Measurements from ENCODE around the gene EIPR1.
A peak's percentile ranks its signal among the peaks of the same experiment; 100 is the strongest.
"Not testable (repeated sequence)": the region's sequence is repeated elsewhere in the genome, so short reads cannot be mapped to it uniquely, and the experiment has no call there.

The EIPR1 gene

DNA sequence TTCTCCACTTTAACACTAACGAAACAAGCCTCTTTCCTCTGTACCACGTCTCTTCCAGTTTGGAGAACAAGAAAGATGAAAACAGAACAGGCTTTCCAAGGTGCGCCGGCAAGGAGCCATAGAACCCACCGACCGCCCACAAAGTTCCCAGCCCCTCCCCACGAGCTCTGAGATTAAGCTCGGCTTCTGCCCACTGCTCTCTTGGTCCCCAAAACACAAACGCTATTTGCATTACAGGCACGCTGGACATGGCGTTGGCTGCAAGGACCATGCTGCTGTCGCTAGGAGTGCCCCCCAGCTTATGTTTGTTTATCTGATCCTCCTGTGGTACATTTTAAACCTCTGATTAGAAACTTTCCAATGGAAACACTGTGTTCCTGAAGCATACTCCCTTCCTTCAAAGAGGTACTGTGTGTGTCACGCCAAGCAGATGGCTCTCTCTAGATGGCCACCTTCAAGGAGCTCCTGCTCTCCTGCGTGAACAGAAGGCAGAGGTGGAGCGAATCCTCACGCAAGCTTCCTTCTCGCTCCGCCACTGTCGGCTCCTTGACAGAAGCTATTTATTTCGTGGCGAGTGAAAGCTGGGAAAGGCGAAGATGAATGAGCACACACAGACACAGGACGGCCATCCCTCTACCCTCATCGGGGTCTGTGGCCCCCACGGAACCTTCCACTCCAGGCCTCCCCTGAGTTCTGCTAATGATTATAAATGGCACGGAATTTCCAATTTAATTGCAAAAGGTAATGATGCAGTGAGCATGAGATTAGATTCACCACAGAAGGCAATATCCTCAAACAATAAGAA, 166.2 kb downstream of the EIPR1 start:
- no peak for DNase-seq (ENCODE audit: low read depth)

- DNase-seq (ENCODE audit: low read depth), result no peak
Measured at GRCh38 chr2:3210257-3210656, 167.4 kb downstream of the EIPR1 start.

DNA sequence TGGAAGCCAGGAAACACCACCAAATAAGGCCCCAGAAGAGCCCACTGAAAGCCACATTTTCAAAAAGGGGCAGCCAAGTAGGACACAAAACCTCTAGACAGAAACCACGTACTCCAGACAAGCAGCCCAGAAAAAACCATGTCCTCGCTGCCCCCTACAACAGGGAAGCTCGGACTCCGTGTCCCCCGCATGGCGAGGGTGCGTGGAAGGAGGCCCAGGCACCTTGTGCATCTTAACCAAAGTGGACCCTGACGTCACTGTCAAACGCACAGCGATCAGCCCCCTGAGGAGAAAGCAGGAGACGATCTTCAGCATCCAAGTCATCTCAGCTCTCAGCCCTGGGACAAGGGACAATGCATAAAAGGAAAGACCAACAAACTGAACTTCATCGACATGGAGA, 168.4 kb downstream of the EIPR1 start:
- DNase-seq (ENCODE audit: low read depth), result no peak

- DNase-seq (ENCODE audit: low read depth), result no peak
Measured at GRCh38 chr2:3208591-3208990, 169.0 kb downstream of the EIPR1 start.

DNA sequence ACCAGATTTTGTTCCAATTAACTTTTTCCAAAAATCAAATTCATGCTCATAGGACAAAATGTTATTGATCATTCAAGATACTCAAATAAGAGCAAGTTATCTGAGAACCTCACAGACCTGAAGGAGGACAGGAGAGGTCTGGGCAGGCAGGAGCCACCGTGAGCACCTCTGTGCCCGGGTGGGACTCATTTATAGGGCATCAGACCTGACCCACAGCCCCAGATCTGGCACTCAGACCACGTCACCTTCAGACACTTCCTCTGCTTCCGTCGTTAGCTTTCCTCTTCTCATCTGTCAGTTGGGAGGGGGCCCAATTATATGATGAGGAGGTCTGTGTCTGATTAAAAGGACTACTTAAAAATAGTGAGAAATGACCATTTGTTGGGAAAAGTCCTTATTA, 169.4 kb downstream of the EIPR1 start:
- DNase-seq (ENCODE audit: low read depth), result no peak

DNA sequence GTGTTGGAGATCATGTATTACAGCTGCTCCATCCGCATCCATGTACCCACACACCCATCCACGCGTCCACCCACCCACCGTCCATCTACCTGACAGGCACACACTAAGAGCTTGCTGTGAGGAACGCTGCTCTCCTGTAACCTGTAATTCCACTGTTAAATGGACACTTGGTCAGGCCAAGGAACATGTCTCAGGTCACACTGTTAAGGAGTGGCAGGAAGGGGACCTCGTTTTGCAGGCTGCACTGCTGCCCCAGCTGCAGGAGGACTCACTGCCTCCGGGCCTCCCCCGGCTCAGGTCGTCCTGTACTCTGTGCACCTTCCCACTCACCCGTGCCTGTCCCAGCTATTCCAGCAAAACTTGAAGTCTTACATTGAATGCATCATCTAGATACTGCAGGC, 170.5 kb downstream of the EIPR1 start:
- no peak for DNase-seq (ENCODE audit: low read depth)

DNA sequence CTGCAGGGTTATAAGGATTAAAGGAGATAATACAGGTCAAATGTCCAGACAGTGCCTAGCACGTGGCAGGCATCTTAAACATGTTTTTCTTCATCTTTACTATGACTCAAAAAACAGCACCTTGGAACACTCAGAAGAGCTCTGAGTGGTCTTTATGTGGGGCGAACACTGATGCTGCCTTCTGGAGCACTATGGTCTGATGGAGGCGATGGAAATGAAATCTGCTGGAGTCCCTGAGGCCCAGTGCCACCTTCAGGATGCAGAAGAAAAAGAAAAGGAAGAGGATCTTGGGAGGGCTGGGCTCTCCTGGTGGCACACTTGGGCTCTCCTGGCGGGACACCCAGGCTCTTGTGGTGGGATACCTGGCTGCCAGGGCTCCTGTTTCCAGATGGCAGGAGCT, 171.8 kb downstream of the EIPR1 start:
- no peak for DNase-seq (ENCODE audit: low read depth)

DNA sequence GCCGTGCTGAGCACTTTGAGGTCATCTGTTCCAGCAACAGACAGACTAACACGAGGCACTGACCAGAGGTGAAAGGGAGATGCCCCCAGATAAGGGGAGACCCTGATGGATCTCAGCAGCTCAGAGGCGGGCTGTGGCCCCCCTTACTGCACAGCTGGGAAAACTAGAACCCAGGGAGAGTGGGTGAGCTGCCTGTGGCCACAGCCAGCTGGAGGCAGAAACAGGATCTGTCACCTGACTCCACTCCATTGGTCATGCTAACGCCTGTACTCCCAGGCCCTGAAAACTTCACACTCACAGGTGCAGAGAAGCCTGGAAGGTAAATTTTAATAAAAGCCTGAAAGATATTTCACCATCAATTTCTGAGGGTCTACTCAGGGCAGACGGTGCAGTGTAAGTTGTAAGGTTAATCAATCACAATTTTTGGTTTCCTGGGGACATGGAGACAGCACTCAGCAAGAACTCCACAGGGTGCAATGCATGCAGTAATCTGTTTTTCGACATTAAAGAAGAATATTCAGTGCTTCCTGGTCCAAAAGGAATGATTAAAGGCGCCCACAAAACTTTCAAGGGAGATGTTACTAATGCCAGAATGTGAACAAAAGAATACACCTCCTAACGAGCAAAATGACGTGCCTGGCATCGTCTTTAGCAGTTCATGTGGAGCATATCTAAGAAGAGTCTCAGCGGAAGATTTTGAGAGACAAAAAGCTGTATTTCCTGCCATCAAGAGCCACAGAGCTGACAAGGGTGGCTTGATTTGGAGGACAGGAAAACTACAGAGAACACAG, 173.4 kb downstream of the EIPR1 start:
- no peak for DNase-seq (ENCODE audit: low read depth)

DNA sequence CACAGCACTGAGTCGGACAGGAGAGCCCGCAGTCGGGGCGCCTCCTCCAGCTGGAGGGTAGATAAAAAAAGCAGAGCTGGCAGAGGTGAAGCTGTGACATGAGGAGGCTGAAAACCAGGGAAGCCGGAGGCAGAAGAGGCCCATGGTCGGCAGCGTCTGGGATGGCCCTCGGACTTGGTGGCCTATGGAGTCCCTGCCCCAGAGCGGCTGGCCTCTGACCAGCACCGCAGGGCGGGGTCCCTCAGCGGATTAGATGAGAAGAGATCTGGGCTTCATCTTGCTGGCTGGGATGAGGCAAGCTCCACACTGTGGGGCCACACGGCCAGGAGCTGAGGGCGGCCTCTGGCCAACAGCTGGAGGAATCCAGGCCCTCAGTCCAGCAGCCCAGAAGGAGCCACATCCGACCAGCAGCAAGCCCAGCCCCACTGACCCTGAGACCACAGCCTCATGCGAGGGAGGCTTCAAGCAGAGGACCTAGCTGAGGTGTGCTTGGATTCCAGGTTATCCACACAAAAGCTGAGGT, 174.1 kb downstream of the EIPR1 start:
- no peak for DNase-seq (ENCODE audit: low read depth)

DNA sequence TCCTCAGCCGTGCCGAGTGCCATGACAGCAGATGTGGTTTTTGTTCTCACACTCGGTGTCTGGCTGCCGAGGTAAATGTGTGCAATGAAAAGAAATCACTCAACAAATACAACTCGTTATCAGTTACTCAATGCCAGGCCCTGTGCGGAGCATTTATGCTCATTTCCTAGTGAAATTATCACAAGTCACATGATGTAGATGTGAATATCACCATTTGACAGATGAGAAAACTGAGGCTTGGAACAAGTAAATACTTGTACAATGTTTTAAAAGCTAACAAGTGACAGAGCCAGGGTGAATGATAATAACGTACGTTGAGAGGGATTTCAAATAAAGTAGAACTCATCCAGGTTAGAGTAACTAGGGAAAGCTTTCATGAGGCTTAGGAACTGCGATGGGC, 174.7 kb downstream of the EIPR1 start:
- DNase-seq (ENCODE audit: low read depth), result no peak

DNA sequence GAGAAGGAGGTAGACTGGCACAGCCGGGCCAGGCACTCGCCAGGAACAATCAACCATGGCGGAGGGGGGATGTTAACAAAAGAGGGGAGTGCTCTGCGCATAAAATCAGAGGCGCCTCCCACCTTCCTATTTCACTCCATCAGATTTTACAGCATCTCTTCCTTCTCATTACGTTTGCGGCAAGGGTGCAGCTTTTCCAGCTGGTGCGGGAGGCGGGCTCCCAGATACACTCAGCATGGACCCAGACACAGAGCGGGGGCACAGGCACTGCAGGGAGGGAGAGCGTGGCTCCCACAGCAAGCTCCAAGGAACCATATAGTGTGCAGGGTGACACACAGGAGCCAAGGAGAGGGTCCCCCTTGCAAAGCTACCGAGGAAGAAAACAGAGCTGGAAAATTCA, 176.3 kb downstream of the EIPR1 start:
- no peak for DNase-seq (ENCODE audit: low read depth)

DNA sequence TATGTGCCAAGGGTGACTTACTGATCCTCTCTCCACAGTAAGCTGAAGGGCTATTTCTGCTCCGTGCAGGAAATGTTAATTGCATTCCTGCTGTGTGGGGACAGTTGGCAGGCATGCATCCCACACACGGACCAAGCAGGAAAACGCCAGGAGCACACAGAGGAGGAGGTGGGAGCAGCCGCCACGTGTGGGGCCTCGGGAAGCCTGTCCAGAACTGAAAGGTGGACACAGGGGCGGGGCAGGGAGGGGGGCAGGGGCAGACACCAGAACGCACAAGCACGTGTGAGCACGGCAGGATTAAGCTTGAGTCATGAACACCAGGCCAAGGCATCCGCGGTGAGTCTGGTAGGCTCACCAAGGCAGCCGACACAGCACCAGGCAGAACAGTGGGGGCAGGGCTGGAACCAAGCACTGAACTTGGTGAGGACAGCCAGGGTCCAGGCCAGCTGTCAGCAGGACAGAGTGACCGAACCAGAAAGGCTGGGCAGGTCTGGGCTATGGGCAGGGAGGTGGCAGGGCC, 177.1 kb downstream of the EIPR1 start:
- peak; percentile 19 for DNase-seq (ENCODE audit: low read depth)

DNA sequence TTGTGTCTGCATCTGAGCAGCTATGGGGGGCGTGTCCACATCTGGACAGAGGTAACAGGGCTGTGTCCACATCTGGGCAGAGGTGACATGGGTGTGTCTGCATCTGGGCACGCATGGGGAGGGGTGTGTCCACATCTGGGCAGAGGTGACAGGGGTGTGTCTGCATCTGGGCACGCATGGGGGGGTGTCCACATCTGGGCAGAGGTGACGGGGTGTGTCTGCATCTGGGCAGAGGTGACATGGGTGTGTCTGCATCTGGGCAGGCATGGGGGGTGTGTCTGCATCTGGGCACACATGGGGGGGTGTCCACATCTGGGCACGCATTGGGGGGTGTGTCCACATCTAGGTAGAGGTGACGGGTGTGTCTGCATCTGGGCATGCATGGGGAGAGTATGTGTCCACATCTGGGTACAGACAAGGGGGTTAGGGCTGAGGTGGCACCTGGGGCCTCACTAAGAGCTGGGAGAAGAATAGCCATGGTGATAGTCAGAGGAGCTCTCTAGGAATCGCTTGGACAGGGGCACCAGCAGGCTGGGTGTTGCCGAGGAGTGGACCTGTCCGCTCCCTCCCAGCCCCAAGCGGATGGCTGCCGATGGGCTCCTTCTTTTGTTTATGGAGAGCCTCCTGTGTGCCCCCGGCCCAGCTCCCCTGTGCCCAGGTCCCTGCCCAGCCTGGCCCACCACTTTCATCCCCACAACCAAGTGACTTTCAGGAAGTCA, 177.8 kb downstream of the EIPR1 start:
- DNase-seq (ENCODE audit: low read depth), result no peak

- DNase-seq (ENCODE audit: low read depth), result not testable (repeated sequence)
Measured at GRCh38 chr2:3198671-3199192, 178.9 kb downstream of the EIPR1 start.

DNA sequence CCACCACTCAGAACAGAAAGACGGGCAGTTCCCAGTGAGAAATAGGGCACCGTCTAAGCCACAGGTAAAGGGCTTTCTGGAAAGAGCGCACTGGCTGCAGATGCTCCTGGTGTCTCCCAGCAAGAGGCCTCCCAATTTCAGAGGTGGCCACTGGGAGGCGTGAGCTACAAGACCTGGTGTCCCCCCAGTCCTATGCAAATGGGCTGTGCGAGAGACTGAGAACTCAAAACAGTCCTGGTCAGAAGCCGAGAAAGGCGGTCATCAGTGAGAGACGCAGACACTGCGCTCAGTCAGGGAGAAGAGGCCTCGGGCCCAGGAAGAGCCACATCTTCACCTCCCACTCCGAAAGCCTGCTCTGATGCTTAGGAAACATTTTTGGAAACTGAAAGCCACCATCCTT, 179.5 kb downstream of the EIPR1 start:
- no peak for DNase-seq (ENCODE audit: low read depth)

GRCh38 chr2:3197308-3197707, 180.3 kb downstream of the EIPR1 start:
- no peak for DNase-seq (ENCODE audit: low read depth)

- DNase-seq (ENCODE audit: low read depth), result no peak
Measured at GRCh38 chr2:3196716-3197115, 180.9 kb downstream of the EIPR1 start.

DNA sequence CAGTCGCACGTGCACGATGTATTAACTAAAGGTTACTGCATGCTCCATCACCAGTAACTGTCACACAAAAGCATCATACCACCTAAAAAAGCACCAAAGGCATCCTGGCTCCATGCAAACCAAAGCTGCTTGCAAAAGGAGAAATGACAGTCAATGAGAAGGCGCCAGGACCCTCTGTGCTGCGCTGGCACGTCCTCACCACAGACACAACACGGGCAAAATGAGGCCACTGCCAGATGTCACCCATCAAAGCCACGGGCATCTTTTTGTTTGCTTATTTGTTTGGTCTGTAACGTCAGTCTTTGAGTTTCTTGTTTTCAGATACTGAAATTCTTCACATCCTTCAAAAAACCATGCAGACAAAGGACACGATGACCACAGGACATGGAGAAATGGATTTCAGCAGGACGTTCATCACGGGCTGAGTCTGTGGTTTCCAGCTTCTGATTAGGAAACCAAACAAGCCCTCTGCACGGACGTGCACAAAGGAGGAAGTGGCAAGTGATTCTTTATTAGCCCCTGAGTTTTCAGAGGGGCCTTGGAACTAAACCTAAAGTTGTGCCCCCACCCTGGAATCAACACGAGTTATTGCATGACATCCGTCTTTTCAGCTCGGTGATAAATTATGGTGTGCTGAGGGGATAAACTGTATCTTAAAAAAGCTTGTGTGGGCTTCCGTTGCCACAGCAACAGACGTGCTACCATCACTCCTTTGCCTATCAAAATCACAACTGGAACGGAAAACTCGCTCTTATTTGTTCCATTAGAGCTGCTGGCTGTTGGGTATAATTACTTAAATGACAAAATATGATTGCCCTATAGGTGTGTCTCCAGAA, 181.8 kb downstream of the EIPR1 start:
- DNase-seq (ENCODE audit: low read depth), result no peak

- no peak for DNase-seq (ENCODE audit: low read depth)
Measured at GRCh38 chr2:3194828-3195227, 182.8 kb downstream of the EIPR1 start.

- DNase-seq (ENCODE audit: low read depth), result no peak
Measured at GRCh38 chr2:3193443-3194330, 183.9 kb downstream of the EIPR1 start.

All from iris pigment epithelial cell (primary cell).